Activated CD8-positive, alpha-beta memory T cell treated with anti-CD3 and anti-CD28 coated beads for 4 hours (primary cell): ENCODE results near the gene CFAP74.

Source experiments
- DNase-seq, 2 donors: peaks; one replicate each; pipeline ENCODE4 v3.0.0-alpha.2; 2020; ENCODE audit warnings: low read depth in 2 of 2

CFAP74 gene

DNA sequence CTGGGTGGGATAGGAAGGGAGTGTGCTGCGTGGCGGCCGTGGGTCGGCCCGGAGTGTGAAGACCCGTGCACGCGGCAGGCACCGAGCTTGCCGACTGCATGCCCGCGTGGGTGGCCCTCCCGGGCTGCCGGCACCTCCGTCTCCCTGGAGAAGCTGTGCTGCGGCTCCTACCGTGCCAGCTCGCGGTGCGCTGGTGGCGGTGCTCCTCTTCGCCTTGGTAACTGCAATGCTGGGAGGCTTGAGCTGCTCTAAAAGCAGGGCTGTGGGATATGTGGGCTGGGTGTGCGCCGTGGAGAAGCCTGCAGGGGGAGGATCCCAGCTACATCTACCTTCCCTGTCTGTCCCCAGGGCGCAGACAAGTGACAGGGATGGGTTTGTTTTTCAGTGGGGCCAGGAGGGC is 18.0 kb upstream of the CFAP74 start:
- DNase-seq: no peak

DNA sequence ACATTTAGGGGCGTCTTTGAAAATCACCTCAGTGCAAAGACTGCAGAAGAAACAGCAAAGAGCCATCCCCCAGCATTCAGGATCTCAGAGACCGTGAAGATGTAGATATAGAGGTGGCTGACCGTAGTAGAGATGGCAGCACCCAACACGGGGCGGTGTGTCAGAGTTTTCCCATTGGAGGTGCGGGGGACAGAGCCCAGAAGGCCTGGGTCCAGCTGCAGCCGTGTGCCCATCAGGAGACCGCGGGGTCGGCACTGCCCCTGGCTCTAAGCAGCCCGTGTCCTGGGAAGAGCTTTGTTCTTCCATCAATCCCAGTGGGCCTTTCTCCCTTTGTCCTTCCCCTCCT is 16.7 kb upstream of the CFAP74 start:
- DNase-seq: no peak

DNA sequence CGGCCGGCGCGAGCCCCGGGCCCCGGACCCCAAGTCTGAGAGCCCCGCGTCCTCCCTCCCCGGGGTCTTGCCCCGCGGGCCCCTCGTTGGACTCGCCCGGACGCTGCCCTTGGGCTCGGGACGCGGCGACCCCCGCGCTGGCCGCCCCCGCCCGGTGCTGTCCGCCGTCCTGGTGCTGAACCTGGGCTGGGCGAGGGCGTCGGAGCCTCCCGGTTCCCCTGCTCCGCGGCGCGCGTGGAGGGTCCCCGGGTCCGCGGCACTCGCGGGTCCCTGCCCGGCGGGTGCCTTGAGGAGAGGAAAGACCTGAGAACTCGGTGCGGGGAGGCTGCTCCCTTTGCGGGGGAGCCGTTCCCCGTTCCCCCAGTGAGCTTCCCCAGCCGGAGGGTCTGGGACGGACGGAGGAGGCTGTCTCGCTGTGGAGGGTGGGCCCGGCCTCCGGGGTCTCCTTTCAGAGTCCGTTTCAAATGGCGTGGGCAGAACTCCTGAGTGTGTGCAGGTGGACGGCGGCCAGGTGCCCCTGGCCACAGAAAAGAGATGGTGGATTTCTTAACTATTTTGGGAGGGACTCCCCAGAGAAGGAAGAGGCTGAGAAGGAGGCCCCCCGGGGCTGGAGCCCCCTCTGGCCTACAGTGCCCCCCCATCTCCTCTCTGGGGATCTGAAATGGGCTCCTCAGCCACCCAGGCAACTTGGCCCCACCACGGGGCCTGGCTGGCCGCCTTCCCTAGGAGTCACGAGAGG is 16.2 kb upstream of the CFAP74 start:
- no peak for DNase-seq

DNA sequence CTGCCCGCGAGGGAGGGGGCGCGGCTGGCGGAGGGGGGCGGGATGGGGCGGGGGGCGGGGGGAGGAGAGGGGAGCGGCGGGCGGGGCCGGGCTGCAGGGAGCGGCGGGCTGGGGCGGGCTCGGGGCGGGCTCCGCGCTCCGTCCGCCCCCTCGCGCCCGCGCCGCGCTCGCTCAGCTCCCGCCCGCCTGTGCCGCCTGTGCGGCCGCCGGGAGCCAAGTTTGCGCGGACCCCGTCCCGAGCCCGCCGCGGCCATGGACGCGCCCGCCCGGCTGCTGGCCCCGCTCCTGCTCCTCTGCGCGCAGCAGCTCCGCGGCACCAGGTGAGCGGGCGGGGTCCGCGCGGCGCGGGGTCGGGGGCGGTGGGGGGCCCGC is 15.6 kb upstream of the CFAP74 start, which contains the start of gene GABRD:
TSS of gene GABRD (plus strand) at position 174 of the 372 bp plus-strand sequence. CDS start at position 253, 79 bp downstream.
- DNase-seq: no peak

DNA sequence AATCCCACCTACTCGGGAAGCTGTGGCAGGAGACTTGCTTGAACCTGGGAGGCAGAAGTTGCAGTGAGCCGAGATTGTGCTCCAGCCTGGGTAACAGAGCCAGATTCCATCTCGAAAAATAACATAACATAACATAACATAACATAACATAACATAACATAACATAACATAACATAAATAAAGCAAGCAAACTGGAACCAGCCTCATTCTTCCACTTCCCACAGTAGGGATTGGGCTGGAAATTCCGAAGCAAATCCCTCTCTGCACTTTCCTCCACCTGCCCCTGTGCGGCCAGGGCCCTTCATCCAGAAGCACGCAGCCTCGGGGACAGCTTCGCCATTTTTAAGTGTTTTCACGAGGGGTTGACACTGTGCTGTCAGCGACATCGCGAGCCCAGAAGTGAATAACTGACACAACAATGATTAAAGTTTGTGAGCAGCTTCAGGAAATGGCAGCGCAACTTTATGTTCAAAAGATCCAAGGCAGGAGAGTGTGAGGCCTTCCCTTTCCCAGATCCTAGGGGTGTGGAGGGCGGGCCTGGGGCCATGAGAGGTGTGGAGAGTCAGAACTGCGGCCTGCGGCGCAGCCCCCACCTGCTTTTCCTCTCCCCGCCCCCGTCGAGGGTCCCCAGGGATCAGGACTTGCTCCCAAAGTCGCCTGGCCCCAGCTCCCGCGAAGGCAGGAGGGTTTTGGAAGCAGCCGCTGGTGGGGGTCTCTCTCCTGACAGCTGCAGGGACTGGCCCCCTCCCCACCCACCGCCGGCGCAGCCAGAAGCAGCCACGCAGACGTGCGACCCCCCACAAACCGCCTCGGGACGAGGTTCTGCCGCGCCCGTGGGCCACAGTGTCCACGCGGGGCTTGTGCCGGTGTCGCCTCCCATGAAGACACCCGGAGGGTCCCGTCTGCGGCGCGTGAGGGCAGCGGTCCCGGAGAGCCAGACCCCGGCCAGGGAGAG is 14.9 kb upstream of the CFAP74 start:
- DNase-seq: no peak

DNA sequence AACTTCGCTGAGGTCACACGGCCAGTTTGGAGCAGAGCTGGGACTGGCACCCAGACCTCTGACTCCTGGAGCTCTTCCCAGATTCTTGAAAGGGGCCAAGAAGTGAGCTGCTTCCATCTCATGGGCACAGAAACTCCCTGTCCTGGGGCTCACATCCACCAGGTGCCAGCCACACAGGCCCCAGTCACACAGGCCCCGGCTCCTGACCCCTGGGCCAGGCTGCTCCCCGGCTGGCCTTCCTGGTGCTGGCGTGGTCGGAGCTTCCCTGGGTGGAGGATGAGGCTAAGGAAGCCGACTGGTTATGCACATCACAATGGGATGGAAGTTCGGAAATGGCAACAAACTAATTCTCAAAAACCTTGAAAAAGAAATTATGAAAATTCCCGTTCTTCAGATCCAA is 12.5 kb upstream of the CFAP74 start:
- DNase-seq: no peak

DNA sequence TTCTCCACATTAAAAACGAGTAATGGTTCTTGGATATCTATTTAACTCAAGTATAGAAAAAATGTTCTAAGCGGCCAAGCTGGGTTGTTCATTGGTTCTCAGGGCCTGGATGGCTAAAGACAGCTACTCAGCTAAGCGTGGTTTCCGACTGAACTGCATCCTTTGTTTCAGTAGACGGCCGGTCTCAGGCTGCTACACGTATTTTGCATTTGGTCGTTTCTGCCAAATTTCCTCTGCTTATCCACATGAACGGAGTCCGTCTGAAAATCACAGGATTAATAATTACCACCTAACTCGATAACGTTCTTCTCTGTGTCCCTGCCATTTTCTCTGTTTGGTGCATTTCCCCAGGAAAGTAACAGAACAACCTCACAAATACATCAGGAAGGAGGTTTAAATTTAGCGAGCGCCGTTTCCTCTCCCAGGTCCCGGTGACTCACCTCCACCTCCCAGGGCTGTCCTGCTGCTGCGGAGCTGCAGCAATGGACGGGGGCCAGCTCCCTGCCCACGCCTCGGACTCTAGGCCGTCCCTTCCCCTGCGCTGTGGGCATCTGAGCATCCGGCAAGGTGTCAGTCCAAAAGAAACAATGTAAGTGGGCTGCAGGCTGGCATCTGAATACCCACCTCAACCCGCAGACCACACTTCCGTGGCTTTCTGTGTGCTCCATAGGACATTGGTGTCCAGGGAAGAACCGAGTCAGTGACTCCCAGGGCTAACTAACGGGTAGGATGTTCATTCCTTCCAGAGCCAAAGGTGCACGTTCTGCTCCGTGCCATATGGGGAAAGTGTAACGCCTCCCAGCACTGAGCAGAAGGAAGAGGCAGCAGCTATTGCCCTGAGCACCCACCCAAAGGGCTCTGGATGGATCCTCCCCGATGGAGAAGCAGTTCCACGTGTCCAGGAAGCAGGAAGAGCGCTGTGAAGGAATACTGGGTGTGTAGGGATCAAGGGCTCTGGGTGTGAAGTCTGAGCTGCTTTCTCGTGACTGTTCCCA is 11.5 kb upstream of the CFAP74 start:
- DNase-seq: no peak

DNA sequence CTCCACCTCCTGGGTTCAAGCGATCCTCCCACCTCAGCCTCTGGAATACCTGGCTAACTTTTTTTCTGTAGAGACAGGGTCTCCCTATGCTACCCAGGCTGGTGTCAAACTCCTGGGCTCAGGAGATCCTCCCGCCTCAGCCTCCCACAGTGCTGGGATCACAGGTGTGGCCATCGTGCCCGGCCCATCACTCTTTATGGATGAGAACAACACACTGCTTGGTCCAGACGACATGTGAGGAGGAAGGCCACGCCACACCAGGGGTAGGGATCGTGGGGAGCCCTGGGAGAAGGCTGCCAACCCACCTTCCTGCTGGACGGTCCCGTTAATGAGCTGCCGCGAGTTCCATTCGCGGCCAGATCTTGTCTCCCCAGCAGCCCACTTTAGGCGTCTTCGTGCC is 10.6 kb upstream of the CFAP74 start:
- DNase-seq: no peak

DNA sequence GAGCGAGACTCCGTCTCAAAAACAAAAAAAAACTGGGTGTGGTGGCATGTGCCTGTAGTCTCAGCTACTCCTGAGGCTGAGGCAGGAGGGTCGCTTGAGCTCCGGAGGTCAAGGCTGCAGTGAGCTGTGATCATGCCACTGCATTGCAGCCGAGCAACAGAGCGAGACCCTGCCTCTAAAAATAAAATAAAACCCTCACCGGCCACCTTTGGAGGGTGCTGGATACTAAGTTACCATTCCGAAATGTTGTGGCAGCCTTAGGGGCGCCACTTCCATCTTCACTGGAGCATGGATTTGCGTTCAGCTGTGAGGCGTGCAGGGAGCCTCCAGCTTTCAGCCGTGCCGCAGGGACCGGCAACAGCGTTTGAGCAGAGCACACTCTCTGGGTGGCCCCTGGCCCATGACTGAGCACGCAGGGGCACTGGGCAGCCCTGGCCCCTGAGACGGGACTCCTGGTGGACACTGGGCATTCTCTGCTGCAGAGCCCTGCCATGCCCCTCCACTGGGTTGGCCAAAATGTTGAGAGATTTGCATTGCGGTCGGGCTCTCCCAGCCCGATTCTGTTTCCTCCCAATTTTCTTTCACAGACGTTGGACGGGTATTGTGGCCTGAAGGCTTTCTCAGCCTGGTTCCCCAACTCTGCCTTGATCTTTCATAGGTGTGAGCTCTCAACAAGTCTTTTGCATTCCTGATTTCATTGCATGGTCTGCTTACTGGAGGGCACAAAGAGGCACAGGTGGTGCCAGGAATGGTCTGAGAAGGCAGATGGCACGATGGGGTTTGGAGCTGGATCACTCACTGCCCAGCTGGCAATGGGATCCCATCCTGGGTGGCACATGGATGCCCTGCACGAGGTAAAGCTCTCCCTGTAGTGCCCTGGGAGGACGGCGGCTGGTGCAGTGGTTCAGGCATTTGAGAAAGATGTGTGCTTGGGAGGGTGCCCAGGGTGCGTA is 5.8 kb upstream of the CFAP74 start:
- no peak for DNase-seq

DNA sequence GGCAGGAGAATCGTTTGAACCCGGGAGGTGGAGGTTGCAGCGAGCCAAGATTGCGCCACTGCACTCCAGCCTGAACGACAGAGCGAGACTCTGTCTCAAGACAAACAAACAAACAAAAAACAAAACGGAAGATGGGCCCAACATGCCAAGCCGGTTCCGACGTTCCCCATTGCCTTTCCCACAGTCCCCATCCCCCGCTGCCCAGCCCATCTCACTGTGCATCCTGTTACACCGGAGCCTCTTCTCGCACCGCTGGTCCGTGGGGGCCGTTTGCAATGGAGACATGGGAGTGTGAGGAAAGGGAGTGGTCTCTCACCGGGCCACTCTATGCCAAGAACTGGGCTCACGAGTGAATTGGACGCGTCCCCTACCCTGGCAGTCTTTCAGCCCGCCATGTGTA is 1.3 kb upstream of the CFAP74 start:
- no peak for DNase-seq

DNA sequence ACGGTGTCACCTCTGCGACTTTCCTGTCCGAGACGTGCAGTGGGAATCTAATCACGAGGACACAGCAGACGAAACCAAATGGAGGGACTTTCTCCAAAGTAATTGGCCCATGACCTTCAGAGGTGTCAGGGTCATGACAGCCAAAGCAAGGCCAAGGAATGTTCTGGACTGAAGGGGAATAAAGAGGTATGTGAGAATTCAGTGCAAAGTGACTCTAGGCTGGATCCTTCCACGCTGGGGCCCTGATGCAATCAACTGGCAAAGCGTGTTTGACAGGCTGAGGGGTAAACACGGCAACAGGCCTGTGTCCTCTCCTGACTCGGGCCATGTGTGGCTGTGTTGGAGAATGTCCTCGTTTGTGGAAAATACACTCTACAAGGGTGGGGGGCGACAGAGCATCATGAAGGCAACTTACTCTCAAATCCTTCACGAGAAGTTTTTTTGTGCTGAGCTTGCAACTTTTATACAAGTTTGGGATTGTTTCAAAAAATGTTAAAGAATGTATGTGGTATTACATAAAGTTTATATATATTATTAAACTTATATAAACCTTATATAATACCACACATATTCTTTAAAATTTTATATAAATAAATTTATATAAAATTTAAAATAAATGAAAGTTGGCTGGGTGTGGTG is 1.7 kb downstream of the CFAP74 start:
- no peak for DNase-seq

DNA sequence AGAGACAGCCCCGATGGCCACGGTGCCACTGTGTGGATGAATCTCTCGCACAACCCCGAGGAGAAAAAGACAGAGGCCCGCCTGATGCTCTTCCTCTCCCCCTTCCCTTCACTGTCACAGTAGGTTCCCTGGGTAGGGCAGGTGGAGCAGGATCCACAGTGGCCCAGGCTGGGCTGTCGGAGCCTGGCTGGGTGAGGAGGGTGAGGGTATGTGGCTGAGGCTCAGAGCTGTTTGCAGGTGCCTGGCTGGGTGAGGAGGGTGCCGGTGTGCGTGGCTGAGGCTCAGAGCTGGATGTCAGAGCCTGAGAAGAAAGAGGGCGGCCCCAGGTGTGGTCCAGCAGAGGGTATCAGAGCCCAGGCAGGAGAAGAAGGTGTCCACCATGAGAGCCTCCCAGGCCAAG is 2.7 kb downstream of the CFAP74 start:
- no peak for DNase-seq

DNA sequence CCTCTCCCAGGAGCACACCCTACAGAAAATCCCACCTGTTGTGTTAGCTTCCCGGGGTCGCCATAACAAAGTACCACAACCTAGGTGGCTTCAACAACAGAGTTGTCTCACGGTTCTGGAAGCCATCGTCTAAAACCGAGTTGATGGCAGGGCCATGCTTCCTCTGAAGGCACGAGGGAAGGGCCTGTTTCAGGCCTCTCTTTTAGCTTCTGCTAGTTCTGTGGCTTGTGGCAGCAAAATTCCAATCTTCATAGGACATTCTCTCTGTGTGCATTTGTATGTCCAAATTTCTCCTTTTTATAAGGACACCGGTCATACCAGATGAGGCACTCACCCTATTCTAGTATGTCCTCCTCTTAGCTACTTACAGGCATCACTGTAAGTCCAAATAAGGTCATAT is 3.2 kb downstream of the CFAP74 start:
- DNase-seq: no peak

DNA sequence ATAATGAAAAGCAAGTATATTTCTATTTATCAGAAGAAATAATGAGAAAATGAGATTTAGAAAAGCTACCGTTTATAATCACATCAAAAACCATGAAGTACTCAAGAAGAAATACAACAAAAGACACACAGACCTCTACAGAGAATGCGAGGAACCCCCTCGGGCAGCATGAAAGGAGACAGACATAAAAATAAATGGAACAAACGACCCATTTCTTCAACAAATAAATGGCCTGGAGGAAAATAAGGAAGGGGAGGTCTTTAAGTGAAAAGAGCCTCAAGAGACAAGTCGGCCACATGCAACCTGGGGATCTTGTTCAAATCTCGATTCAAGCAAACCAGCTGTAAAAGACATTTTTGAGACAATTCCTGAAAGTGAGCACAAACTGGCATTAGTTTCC is 6.0 kb downstream of the CFAP74 start:
- DNase-seq: no peak

DNA sequence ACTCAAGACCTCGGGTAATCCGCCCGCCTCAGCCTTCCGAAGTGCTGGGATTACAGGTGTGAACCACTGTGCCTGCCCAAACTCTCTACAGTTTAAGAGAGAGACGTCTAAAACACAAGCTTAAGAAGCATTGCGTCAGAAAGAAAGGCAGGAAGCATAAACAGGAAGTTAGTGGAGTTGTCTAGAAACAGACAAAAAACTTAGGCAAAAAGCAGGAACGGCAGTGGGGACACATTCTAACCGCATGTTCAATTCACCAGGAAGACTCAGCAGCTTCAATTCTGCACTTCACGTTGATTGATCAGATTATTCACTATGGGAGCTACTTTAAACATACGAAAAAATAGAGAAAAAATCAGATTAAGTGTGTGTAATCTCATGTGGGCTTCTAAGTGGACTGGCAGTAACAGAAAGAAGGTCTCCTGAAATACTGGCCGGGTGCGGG is 7.4 kb downstream of the CFAP74 start:
- no peak for DNase-seq

DNA sequence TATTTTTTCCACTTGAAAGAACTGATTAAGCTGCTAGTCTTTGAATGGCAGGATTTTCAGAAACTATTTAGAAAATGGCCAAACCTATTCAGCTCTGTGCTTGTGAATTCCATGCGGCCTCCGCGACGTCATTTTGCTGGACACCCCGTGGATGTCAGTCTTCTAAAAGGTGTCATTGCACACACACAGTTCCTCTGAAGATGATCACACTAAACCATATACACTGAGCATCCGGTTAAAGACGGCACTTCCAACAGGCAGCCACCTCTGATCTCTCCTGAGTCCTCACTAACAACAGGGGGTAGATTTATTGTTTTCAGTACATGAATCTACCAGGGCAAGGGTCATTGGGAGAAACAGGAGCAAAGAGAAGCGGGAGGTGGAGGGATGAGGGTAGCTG is 9.1 kb downstream of the CFAP74 start:
- DNase-seq: no peak

DNA sequence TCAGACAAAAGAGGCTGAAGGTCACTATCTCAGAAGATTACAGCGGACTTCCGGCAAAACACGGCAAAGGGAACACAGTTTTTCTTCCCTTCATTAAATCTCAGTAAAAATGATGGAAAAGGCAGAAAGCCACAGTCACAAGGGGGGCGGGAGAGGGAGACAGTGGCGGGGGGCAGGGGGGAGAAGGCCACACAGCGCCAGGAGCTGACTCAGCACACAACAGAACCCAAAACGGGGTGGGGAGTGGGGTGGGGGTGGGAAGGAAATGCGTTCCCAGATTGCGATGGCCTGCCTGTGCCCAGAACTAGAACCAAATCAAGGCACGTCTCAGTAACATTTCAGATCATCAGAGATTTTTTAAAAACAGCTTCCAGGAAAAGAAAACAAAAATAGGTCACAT is 13.4 kb downstream of the CFAP74 start:
- no peak for DNase-seq

DNA sequence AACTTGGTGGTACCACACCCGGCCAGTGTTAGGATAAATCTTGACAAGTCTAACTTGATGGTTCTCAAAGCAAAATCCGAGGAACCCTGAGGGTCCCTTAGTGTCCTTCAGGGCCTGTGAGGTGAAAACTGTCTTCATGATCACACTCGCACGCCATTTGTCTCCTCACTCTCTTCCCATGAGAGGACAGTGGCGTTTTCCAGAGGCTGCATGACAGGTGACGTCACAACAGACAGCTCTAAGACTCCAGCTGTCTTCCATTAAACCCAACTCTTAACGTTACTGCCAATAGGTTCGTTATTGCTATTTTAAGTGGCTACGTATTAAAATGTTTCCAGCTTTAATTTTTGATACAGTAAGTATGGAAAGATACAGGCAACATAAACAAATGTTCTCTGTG is 13.8 kb downstream of the CFAP74 start:
- DNase-seq: no peak

DNA sequence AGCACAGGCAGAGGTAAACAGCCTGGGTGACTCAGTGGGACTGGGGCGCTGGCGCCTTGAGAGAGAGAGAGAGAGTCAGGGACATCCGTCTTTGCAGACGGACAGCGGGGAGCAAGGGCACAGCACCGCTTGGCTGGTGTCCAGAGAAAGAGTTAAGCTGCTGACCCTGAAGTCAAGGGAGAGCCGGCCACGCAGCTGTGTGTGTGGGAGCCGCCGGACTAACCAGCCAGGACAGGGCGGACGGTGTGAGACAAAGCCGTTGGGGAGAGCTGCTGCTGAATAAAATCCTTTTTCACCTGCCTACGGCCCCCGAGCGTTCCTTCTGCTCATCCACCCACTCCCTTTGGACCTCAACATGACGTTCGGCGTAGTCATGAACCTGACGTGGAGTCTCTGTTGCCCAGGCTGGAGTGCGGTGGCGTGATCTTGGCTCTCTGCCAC is 14.5 kb downstream of the CFAP74 start:
- no peak for DNase-seq
